HEK293 (cell line): ENCODE data around the gene SCAF4.

Experiments used
- CTCF ChIP-seq: fragments of 450-650 bp; formaldehyde crosslinking; IDR thresholded peaks from 2 replicates; pipeline ENCODE4 v1.5.1; 2016; ENCODE audit warnings: missing biosample characterization, missing genetic modification characterization
- PBX3 ChIP-seq: sonication (generic); formaldehyde crosslinking; IDR thresholded peaks from 2 replicates; pipeline ENCODE4 v1.8.1; 2022; ENCODE audit warnings: mild to moderate bottlenecking, moderate library complexity, missing genetic modification reagents
- ZBTB44 ChIP-seq: fragments of 450-650 bp; IDR thresholded peaks from 2 replicates; pipeline ENCODE4 v1.5.1; 2018; ENCODE audit warnings: missing biosample characterization, mild to moderate bottlenecking, missing genetic modification characterization
- ZBTB49 ChIP-seq: fragments of 450-650 bp; formaldehyde crosslinking; IDR thresholded peaks from 2 replicates; pipeline ENCODE4 v1.5.1; 2016; ENCODE audit warnings: missing biosample characterization, missing genetic modification characterization, low read depth
- ZFP41 ChIP-seq: fragments of 450-650 bp; formaldehyde crosslinking; IDR thresholded peaks from 2 replicates; pipeline ENCODE4 v1.5.1; 2016; ENCODE audit warnings: missing biosample characterization, missing genetic modification characterization, borderline replicate concordance
- ZNF140 ChIP-seq: fragments of 450-650 bp; formaldehyde crosslinking; IDR thresholded peaks from 2 replicates; pipeline ENCODE4 v1.5.1; 2016; ENCODE audit warnings: missing biosample characterization, missing genetic modification characterization
- ZNF274 ChIP-seq, 2 experiments: fragments of 200-500 bp in 1 of 2; fragments of 450-650 bp in 1 of 2; sonication (Bioruptor generic) in 1 of 2; formaldehyde crosslinking in 1 of 2; IDR thresholded peaks; 2 replicates each; pipeline versions ENCODE4 v1.5.1 to v1.6.1; 2014 to 2016; ENCODE audit warnings: borderline replicate concordance in 1 of 2, inconsistent platforms in 1 of 2, low read length in 1 of 2, missing biosample characterization in 1 of 2, missing genetic modification characterization in 1 of 2
- ZNF311 ChIP-seq: fragments of 450-650 bp; formaldehyde crosslinking; IDR thresholded peaks from 2 replicates; pipeline ENCODE4 v1.5.1; 2017; ENCODE audit warnings: missing biosample characterization, missing genetic modification characterization, borderline replicate concordance
- ZNF391 ChIP-seq: fragments of 450-650 bp; formaldehyde crosslinking; IDR thresholded peaks from 2 replicates; pipeline ENCODE4 v1.5.1; 2016; ENCODE audit warnings: low read depth, missing biosample characterization, missing genetic modification characterization, borderline replicate concordance
- ZNF416 ChIP-seq: fragments of 450-650 bp; formaldehyde crosslinking; IDR thresholded peaks from 2 replicates; pipeline ENCODE4 v1.5.1; 2016; ENCODE audit warnings: missing biosample characterization, missing genetic modification characterization
- ZNF549 ChIP-seq: fragments of 450-650 bp; IDR thresholded peaks from 2 replicates; pipeline ENCODE4 v1.5.1; 2018; ENCODE audit warnings: missing biosample characterization, missing genetic modification characterization, mild to moderate bottlenecking, inconsistent platforms, moderate library complexity
- ZNF555 ChIP-seq: fragments of 450-650 bp; formaldehyde crosslinking; conservative IDR thresholded peaks from 2 replicates; pipeline ENCODE4 v1.5.1; 2017; ENCODE audit warnings: missing biosample characterization, mild to moderate bottlenecking, missing genetic modification characterization, inconsistent platforms
- ZNF629 ChIP-seq: fragments of 450-650 bp; formaldehyde crosslinking; IDR thresholded peaks from 2 replicates; pipeline ENCODE4 v1.5.1; 2017; ENCODE audit warnings: missing biosample characterization, missing genetic modification characterization

- no peak for TF ChIP-seq CTCF
- no peak for TF ChIP-seq ZNF416 (tag by site-specific recombination)
- no peak for TF ChIP-seq ZBTB44 (tag by site-specific recombination)
- no peak for TF ChIP-seq ZNF629 (tag by site-specific recombination)
- no peak for TF ChIP-seq ZFP41 (tag by site-specific recombination)
- TF ChIP-seq ZNF274 (IDR thresholded peaks at IDR 0.05; ENCODE audit: low read length): no peak
- TF ChIP-seq ZNF274 (tag by site-specific recombination; IDR thresholded peaks at IDR 0.05; ENCODE audit: borderline replicate concordance): no peak
- no peak for TF ChIP-seq ZNF140 (tag by site-specific recombination)
- no peak for TF ChIP-seq ZNF549 (tag by site-specific recombination)
- no peak for TF ChIP-seq ZNF391 (tag by site-specific recombination)
- TF ChIP-seq PBX3 (CRISPR knock-in tag): no peak
- no peak for TF ChIP-seq ZNF555 (tag by site-specific recombination)
- TF ChIP-seq ZBTB49 (tag by site-specific recombination): no peak
- no peak for TF ChIP-seq ZNF311 (tag by site-specific recombination)
Measured at GRCh38 chr21:31720739-31721138, 11.2 kb downstream of the SCAF4 start.
